HepG2 (cell line): ENCODE data around the gene PSMB11. TPM values are rescaled to one million over a fixed set of nuclear protein-coding genes. Genes with fewer than 3 reads are reported as not detected.
A peak's percentile ranks its signal among the peaks of the same experiment; 100 is the strongest.

ENCODE experiments used
- CEBPB ChIP-seq: IDR thresholded peaks from 2 replicates; pipeline ENCODE4 v1.6.1; 2011; ENCODE audit warnings: low read depth, low read length, improper control_type of control experiment, borderline replicate concordance
- DRAP1 ChIP-seq: IDR thresholded peaks from 2 replicates; pipeline ENCODE4 v1.6.1; 2016; ENCODE audit warnings: missing genetic modification reagents, missing compliant biosample characterization
- HOMEZ ChIP-seq: IDR thresholded peaks from 2 replicates; pipeline ENCODE4 v1.6.1; 2016; ENCODE audit warnings: low read depth
- HOXA3 ChIP-seq: sonication (generic); formaldehyde crosslinking; IDR thresholded peaks from 2 replicates; pipeline ENCODE4 v1.5.0; 2020; ENCODE audit warnings: missing genetic modification reagents
- KAT8 ChIP-seq: IDR thresholded peaks from 2 replicates; pipeline ENCODE4 v1.6.1; 2016; ENCODE audit warnings: missing genetic modification reagents, missing compliant biosample characterization
- KIAA2018 ChIP-seq: sonication (generic); formaldehyde crosslinking; IDR thresholded peaks from 2 replicates; pipeline ENCODE4 v1.5.0; 2020; ENCODE audit warnings: mild to moderate bottlenecking, missing genetic modification reagents, borderline replicate concordance
- MYC ChIP-seq: sonication (generic); formaldehyde crosslinking; IDR thresholded peaks from 2 replicates; pipeline ENCODE4 v1.9.0; 2021; ENCODE audit warnings: missing genetic modification reagents, borderline replicate concordance
- MYPOP ChIP-seq: sonication (generic); formaldehyde crosslinking; IDR thresholded peaks from 2 replicates; pipeline ENCODE4 v1.8.1; 2023; ENCODE audit warnings: mild to moderate bottlenecking, moderate library complexity, missing genetic modification reagents
- ZFP37 ChIP-seq: sonication (generic); formaldehyde crosslinking; IDR thresholded peaks from 2 replicates; pipeline ENCODE4 v1.4.0; 2020; ENCODE audit warnings: missing genetic modification reagents, borderline replicate concordance
- ZMAT5 ChIP-seq: sonication (generic); formaldehyde crosslinking; IDR thresholded peaks from 2 replicates; pipeline ENCODE4 v1.5.0; 2020; ENCODE audit warnings: mild to moderate bottlenecking, low read depth, missing genetic modification reagents, borderline replicate concordance
- ZNF143 ChIP-seq: sonication (generic); formaldehyde crosslinking; IDR thresholded peaks from 2 replicates; pipeline ENCODE4 v1.4.0; 2020; ENCODE audit warnings: missing genetic modification reagents
- ZNF432 ChIP-seq: sonication (generic); formaldehyde crosslinking; IDR thresholded peaks from 2 replicates; pipeline ENCODE4 v1.5.0; 2020; ENCODE audit warnings: missing genetic modification reagents, mild to moderate bottlenecking, borderline replicate concordance
- ZNF446 ChIP-seq: sonication (generic); formaldehyde crosslinking; IDR thresholded peaks from 2 replicates; pipeline ENCODE4 v1.5.0; 2020; ENCODE audit warnings: mild to moderate bottlenecking, missing genetic modification reagents
- polyA plus RNA-seq, 8 experiments: library from polyadenylated mRNA; depleted of rRNA in 3 of 8; stranded (reverse) in 7 of 8; unstranded in 1 of 8; fragments of >200 nt; fragmentation: Illumina TruSeq in 4 of 8; extraction: Trizol in 4 of 8; gene quantifications; 2 replicates each; pipeline versions ENCODE4 v1.2.1 to v1.2.3, GENCODE V29; 2011 to 2016; ENCODE audit warnings: low read depth in 4 of 8, missing spikeins in 1 of 8, mixed read lengths in 1 of 8; ENCODE audit not compliant: insufficient read depth in 1 of 8
- total RNA-seq, 5 experiments: library from RNA; depleted of rRNA; stranded (reverse); fragments of >200 nt; fragmentation: Illumina TruSeq; extraction: Trizol; gene quantifications; 2 replicates each; pipeline ENCODE4 v1.2.3, GENCODE V29; 2016; ENCODE audit warnings: low read depth in 1 of 5

Gene PSMB11
- total and polyA plus RNA-seq, 2 of the 13 experiments (the other 11 are each of a cell fraction or from before 2014, with no cell fraction given) = not detected

GRCh38 chr14:23057757-23058653 is 16.0 kb downstream of the PSMB11 start (continued):
- TF ChIP-seq ZMAT5 (CRISPR knock-in tag) (no peak), HOMEZ (CRISPR knock-in tag) (peak; percentile 75; the same call in 1 of the 2 replicates), KAT8 (peak; percentile 78), MYPOP (peak; percentile 62; the same call in 1 of the 2 replicates), ZNF432 (CRISPR knock-in tag) (no peak), KIAA2018 (CRISPR knock-in tag) (0 out of 2 replicates have a peak, but pooled peaks have one; percentile 75), HOXA3 (CRISPR knock-in tag) (peak; percentile 65), ZFP37 (CRISPR knock-in tag) (peak; percentile 93), MYC (peak; percentile 88), ZNF143 (CRISPR knock-in tag) (no peak; the same call in 1 of the 2 replicates), CEBPB (no peak), DRAP1 (CRISPR knock-in tag) (no peak), ZNF446 (CRISPR knock-in tag) (0 out of 2 replicates have a peak, but pooled peaks have one; percentile 85)
